Central memory CD4-positive, alpha-beta T cell (primary cell): ENCODE results near the gene SCN4A.
"Not testable (repeated sequence)": the region's sequence is repeated elsewhere in the genome, so short reads cannot be mapped to it uniquely, and the experiment has no call there.

Source experiments
- DNase-seq: peaks from one replicate; pipeline ENCODE4 v3.0.0; 2022

SCN4A gene

DNA sequence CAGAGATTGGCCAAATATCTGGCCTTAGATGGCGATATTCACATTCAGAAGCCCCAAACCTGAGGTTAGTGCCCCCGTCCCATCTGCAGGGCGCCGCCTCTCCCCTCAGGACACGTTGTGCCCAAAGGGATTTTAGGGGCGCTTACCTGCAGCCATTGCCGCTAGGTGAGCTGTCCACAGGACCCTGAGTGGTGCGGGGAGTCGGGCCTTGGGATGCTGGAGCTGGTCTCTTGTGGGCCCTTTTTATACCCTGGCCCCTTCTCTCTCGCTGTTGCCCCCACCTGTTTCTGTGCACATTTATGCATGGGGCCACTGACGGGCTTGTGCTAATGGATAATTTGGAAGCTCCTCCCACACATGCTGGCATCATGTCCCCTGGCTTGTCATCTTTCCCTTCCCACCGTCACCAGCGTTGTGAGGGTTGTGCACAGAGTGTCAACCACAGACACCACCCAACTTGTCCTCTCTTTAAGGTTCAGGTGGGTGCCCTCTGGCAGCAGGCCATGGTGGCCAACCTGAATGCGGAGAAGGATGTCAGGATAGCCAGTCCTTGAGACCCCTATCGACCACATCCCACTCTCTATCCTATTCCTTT is 61.6 kb downstream of the SCN4A start, which contains the start of gene CSHL1:
TSS of gene CSHL1 (minus strand) at position 218 of the 595 bp plus-strand sequence. CDS start at position 156, 62 bp downstream.
- no peak for DNase-seq

DNA sequence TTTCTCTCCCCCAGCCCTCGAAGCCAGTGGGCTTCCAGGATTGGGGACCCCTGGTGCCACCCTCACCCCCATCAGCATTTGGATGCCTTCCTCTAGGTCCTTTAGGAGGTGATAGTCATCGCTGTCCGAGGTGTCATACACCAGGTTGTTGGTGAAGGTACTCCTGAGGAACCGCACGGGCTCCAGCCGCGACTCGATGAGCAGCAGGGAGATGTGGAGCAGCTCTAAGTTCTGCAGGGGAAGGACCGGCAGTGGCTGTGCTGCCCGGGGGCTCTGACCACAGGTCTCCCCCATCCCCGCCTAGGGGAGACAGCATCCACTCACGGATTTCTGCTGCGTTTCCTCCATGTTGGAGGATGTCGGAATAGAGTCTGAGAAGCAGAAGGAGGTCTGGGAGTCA is 62.6 kb downstream of the SCN4A start:
- no peak for DNase-seq

DNA sequence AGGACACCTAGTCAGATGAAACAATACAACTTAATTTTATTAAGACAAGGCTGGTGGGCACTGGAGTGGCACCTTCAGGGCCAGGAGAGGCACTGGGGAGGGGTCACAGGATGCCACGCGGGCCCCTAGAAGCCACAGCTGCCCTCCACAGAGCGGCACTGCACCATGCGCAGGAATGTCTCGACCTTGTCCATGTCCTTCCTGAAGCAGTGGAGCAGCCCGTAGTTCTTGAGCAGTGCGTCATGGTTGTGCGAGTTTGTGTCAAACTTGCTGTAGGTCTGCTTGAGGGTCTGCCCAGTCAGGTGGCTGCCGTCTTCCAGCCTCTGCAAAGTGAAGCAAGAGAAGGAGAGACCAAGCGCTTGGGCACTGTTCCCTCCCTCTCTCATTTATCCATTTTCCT is 63.1 kb downstream of the SCN4A start:
- DNase-seq: not testable (repeated sequence)

DNA sequence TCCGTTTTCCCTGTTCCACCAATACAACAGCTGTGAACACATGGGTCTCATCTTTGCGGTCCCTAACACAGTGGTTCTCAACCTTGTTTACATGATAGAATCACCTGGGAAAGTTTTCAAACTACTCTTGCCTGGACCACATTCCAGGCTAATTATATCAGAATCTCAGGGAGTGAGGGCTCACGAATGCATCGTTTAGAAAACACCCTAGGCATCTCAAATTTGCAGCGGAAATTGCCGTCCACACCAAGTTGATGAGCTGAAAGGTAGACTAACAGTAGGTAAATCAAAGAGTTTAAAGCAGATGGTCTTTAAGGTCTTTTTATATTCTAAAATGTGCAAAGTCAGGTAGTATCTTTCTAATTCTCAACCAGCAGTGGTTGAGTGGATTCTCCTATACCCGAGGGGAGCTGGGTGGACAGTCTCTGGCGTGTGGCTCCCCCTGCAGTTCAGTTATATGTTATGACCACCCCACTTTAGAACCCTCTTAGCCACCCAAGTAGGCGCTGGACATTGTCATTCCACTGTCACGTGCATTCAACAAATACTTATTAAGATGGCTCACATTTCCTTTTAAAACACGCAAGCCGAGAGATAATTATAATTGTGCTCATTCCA is 65.4 kb downstream of the SCN4A start:
- not testable (repeated sequence) for DNase-seq

DNA sequence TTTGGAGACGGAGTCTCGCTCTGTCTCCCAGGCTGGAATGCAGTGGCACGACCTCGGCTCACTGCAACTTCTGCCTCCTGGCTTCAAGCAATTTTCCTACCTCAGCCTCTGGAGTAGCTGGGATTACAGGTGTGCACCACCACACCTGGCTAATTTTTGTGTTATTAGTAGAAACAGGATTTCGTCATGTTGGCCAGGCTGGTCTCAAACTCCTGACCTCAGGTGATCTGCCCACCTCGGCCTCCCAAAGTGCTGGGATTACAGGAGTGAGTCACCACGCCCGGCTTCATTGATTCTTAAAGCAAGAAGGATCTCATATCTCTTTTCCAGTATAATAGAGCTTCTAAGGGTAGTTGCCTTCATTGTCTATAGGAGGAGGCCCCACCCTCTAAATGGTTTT is 67.9 kb downstream of the SCN4A start:
- DNase-seq: not testable (repeated sequence)

DNA sequence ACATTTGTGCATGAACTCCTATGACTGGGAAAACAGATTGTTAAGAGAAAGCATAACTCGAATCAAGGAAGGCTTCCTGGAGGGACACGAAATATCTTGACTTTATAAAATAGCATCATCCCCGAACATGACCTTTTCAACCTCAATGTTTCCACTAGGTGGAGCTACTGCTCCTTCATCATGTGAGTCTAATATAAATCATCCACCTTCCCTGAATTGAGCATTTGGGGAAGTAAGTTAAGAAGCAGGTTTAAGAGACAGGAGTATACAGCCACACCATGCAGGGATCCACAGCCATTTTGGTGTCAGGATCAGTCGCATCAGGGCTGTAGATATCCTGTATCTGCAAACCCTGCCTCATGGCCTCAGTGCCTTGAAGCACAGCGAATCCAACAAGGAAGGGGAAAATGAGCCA is 68.9 kb downstream of the SCN4A start:
- peak; percentile 36 for DNase-seq

DNA sequence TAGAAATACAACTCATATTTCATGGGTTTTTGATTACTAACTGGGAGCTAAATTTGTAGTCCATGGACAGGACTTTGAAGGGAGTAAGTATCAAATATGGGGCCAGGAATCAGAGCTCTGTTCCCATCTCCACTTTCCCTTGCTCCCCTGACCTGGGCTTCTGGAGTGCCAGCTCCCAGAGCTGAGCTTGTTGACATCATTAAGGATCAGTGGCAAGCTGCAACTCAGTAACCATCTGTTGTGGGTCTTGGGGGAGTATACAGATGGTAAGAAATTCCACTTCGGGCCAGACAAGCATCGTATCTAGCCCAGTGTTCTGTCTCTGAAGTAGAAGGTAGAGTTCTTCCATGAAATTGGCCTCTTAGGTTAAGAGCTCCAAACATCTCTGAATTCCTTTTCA is 70.7 kb downstream of the SCN4A start:
- not testable (repeated sequence) for DNase-seq

DNA sequence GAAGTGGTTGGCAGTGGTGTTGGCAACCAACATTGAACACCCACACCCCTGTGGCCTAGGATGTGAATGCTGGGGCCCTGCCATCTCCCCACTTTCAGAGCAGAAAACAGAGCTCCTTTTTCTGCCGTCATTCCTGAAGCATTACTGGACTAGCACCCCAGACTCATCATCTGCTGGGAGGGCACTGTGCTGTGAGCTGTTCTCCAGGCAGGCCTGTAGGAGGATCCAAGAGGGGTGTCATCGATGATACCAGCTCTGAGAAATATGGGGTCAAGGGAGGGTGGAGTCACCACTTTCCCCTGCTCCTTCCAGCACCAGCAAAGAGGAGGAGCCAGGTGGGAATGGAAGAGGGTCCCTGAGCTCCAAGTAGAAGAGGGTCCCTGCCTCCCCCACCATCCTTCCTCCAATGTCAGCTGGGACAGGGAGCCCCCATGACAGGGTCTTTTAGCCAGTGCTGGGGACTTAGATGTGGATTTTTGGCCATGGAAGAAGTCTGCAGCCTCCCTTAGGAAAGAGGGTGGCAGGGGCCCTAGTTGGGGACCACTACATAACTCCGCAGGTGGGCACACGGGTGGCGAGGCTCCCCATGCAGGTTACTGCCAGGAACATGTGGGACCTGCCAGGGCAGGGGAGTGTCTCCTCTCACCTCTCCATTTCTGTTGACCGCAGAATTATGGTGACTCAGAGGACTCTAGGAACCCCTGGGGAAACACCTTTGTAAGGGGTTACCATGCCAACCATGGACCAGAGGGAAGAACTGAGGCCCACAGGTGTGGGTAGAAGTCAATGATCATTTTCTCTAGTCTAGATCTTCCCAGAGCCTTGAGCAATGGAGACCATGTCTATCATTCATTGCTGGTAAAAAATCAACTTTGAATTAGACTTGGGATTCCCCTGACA is 73.6 kb downstream of the SCN4A start:
- peak; percentile 33 for DNase-seq

DNA sequence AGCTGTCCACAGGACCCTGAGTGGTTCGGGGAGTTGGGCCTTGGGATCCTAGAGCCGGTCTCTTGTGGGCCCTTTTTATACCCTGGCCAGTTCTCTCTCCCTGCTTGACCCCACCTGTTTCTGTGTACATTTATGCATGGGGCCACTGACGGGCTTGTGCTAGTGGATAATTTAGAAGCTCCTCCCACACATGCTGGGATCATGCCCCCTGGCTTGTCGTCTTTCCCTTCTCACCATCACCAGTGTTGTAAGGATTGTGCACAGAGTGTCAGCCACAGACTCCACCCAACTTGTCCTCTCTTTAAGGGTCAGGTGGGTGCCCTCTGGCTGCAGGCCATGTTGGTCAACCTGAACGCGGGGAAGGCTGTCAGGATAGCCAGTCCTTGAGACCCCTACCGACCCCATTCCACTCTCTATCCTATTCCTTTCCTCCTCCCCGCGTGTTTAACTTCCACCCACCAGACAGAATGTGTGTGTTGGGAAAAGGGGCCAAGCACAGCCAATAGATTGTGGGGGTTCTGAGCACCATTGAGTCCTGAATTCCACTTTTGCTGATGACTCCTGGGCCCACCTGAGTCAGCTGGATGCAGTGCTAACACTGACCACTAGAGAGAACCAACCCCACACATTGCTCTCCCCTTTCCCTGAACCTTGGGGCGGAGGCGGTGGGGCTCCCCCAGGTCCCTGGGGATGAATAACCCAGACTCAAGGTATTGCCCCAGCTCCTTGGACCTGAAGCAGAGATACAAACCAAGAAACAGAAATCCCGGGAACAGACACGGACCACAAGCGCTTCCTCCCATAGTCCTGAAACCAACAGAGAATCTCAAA is 76.0 kb downstream of the SCN4A start, which contains the start of gene CSH1:
TSS of gene CSH1 (minus strand) at position 51 of the 831 bp plus-strand sequence. CDS start 63 bp downstream, outside the sequence.
- DNase-seq: not testable (repeated sequence)

DNA sequence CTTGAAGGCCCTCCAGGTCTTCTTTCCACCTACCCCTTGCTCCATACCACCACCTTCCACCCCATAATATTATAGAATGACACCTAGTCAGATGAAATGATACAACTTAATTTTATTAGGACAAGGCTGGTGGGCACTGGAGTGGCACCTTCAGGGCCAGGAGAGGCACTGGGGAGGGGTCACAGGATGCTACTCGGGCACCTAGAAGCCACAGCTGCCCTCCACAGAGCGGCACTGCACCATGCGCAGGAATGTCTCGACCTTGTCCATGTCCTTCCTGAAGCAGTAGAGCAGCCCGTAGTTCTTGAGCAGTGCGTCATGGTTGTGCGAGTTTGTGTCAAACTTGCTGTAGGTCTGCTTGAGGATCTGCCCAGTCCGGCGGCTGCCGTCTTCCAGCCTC is 77.9 kb downstream of the SCN4A start:
- not testable (repeated sequence) for DNase-seq

DNA sequence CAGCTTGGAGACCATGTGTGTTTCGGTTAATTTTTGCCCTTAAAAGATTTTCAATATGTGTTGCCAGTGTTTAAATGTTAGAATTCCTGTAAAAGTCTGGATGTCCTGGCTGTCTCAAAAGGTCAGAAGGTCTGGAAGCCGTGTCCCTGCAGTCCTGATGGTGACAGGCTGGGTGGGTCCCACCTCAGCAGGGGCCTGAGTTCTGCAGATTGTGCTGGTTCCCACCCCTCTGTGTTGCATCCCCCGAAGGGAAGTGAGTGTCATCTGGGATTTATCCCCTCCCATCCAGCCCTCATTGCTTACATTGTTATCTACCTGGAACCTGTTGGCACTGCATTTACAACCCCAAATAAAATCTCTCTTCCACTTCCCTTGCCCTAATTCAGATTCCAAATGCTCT is 78.7 kb downstream of the SCN4A start:
- not testable (repeated sequence) for DNase-seq

DNA sequence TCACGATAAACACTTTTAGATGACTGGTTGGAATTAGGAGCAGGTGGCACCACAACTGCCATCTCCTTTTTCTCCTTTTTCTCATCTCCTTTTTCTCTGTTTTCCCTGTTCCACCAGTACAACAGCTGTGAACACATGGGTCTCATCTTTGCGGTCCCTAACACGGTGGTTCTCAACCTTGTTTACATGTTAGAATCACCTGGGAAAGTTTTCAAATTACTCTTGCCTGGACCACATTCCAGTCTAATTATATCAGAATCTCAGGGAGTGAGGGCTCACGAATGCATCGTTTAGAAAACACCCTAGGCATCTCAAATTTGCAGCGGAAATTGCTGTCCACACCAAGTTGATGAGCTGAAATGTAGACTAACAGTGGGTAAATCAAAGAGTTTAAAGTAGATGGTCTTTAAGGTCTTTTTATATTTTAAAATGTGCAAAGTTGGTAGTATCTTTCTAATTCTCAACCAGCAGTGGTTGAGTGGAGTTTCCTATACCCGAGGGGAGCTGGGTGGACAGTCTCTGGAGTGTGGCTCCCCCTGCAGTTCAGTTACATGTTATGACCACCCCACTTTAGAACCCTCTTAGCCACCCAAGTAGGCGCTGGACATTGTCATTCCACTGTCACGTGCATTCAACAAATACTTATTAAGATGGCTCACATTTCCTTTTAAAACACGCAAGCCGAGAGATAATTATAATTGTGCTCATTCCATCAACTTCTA is 80.2 kb downstream of the SCN4A start:
- not testable (repeated sequence) for DNase-seq

DNA sequence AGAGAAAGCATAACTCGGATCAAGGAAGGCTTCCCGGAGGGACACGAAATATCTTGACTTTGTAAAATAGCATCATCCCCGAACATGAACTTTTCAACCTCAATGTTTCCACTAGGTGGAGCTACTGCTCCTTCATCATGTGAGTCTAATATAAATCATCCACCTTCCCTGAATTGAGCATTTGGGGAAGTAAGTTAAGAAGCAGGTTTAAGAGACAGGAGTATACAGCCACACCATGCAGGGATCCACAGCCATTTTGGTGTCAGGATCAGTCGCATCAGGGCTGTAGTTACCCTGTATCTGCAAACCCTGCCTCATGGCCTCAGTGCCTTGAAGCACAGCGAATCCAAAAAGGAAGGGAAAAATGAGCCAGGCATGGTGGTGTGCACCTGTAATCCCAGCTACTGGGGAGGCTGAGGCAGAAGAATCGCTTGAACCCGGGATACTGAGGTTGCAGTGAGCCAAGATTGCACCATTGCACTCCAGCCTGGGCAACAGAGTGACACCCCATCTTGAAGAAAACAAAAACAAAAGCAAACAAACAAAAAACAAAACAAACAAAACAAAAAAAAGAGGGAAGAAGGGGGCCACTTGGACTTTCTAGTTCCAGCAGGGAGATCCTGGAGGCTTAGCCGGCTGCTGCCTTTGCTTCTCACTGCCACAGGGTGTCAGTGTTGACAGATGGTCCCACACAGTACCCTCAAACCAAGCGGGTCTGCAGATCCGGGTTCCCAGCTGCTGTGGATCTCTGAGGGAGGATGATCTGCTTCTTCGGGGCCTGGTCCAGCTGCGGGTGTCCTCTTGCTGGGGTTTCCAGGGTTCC is 83.5 kb downstream of the SCN4A start:
- not testable (repeated sequence) for DNase-seq
